PC-3 (cell line): Measurements from ENCODE around the gene ERGIC3. TPM values are rescaled to one million over a fixed set of nuclear protein-coding genes. Genes with fewer than 3 reads are reported as not detected.

Source experiments
- ATAC-seq: fragments of 200-7000 bp; cut with Tn5 transposase; 2 replicates; pipeline ENCODE4 v1.9.1; 2020; ENCODE audit warnings: mild to moderate bottlenecking, moderate library complexity
- BruUV-seq: library from RNA; stranded (reverse); fragments of 400-500 nt; replicated peaks from 2 replicates; lab custom pipeline; 2021; lab: Mats Ljungman, UMichigan
- CTCF ChIA-PET: fragments of 300-600 bp; sonication (Branson Sonifier 250); formaldehyde crosslinking; loops from one replicate; lab custom pipeline; 2022; ENCODE audit warnings: antibody characterized with exemption; lab: Charles Lee
- POLR2A ChIA-PET: fragments of 300-600 bp; sonication (Branson Sonifier 250); formaldehyde crosslinking; loops from one replicate; lab custom pipeline; 2022; ENCODE audit warnings: antibody characterized with exemption; ENCODE audit not compliant: unreplicated experiment; lab: Charles Lee
- DNase-seq: peaks from one replicate; pipeline ENCODE4 v3.0.0-alpha.2; 2015
- H2AFZ ChIP-seq: fragments of 300-600 bp; sonication (generic); 2 replicates; pipeline ENCODE4 v1.6.0; 2016; ENCODE audit warnings: antibody characterized with exemption, low read length
- H3F3A ChIP-seq: fragments of 300-600 bp; sonication (generic); one replicate; pipeline ENCODE4 v1.6.0; 2017; ENCODE audit warnings: antibody characterized with exemption, low read length, control low read depth, mild to moderate bottlenecking; ENCODE audit not compliant: unreplicated experiment
- H3K27ac ChIP-seq: fragments of 300-600 bp; sonication (generic); 2 replicates; pipeline ENCODE4 v1.5.1; 2016; ENCODE audit warnings: mild to moderate bottlenecking, low read length
- H3K27me3 ChIP-seq: fragments of 300-600 bp; sonication (generic); 2 replicates; pipeline ENCODE4 v1.6.1; 2016; ENCODE audit warnings: low read length, mixed read lengths
- H3K36me3 ChIP-seq: fragments of 300-600 bp; sonication (generic); 2 replicates; pipeline ENCODE4 v1.6.1; 2016; ENCODE audit warnings: low read depth, mixed run types, low read length, mixed read lengths
- H3K4me1 ChIP-seq: fragments of 300-600 bp; sonication (generic); 2 replicates; pipeline ENCODE4 v1.5.1; 2016; ENCODE audit warnings: low read length; ENCODE audit not compliant: insufficient read depth
- H3K4me2 ChIP-seq: fragments of 300-600 bp; sonication (generic); 2 replicates; pipeline ENCODE4 v1.6.0; 2016; ENCODE audit warnings: low read length
- H3K4me3 ChIP-seq: fragments of 300-600 bp; sonication (generic); 2 replicates; pipeline ENCODE4 v1.5.1; 2016; ENCODE audit warnings: mild to moderate bottlenecking, low read length, mixed read lengths
- H3K79me2 ChIP-seq: fragments of 300-600 bp; sonication (generic); 2 replicates; pipeline ENCODE4 v1.6.1; 2017; ENCODE audit warnings: low read length, mixed read lengths
- H3K9ac ChIP-seq: fragments of 300-600 bp; sonication (generic); 2 replicates; pipeline ENCODE4 v1.6.0; 2016; ENCODE audit warnings: mild to moderate bottlenecking, low read length
- H3K9me2 ChIP-seq: fragments of 300-600 bp; sonication (generic); replicated peaks from 2 replicates; pipeline ENCODE4 v1.6.1; 2016; ENCODE audit warnings: mixed run types, low read length, mixed read lengths
- H3K9me3 ChIP-seq: fragments of 300-600 bp; sonication (generic); 2 replicates; pipeline ENCODE4 v1.6.1; 2016; ENCODE audit warnings: low read length, mixed read lengths
- H4K20me1 ChIP-seq: fragments of 300-600 bp; sonication (generic); 2 replicates; pipeline ENCODE4 v1.6.1; 2016; ENCODE audit warnings: low read length, mixed read lengths
- CTCF ChIP-seq: fragments of 300-600 bp; sonication (generic); conservative IDR thresholded peaks from 2 replicates; pipeline ENCODE4 v1.5.1; 2017; ENCODE audit warnings: antibody characterized with exemption, low read depth, mild to moderate bottlenecking, low read length
- EZH2 ChIP-seq: fragments of 300-600 bp; sonication (generic); IDR thresholded peaks from one replicate; pipeline ENCODE4 v1.6.1; 2017; ENCODE audit warnings: antibody characterized with exemption, mild to moderate bottlenecking, low read length; ENCODE audit not compliant: unreplicated experiment
- EZH2phosphoT487 ChIP-seq: fragments of 300-600 bp; sonication (generic); IDR thresholded peaks from 2 replicates; pipeline ENCODE4 v1.6.1; 2018; ENCODE audit warnings: mild to moderate bottlenecking, antibody characterized with exemption, low read length, borderline replicate concordance
- intact Hi-C: fragments of 100-400 bp; cut with micrococcal nuclease; formaldehyde crosslinking; loops from 2 replicates; pipeline ENCODE4 v1.9.0; 2023
- total RNA-seq: library from RNA; depleted of rRNA; stranded (reverse); fragments of >200 nt; gene quantifications from 2 replicates; pipeline ENCODE4 v1.2.3, GENCODE V29; 2014

ERGIC3 gene
- total RNA-seq, 1 experiment from 2014 or later = 284 TPM

GRCh38 chr20:35586751-35587425, 45.0 kb downstream of the ERGIC3 start:
- Histone ChIP-seq H3F3A (no peaks in the 10 kb centered on the region), H3K9me3 (no peaks in the 10 kb centered on the region), H3K4me3 (no peak overlapping the region), H3K79me2 (no peaks in the 10 kb centered on the region), H2AFZ (no peak overlapping the region), H3K4me2 (no peak overlapping the region), H3K27ac (no peak overlapping the region), H3K36me3 (no peaks in the 10 kb centered on the region; the same call in 1 of the 2 replicates), H3K4me1 (peaks cover 6% of the 10 kb centered on the region; the same call in 1 of the 2 replicates), H3K9me2 (no peaks in the 10 kb centered on the region), H3K9ac (no peak overlapping the region), H3K27me3 (no peaks in the 10 kb centered on the region), H4K20me1 (no peaks in the 10 kb centered on the region)
- ChIA-PET CTCF (no interaction called here), POLR2A (no interaction called here)
- TF ChIP-seq EZH2phosphoT487 (no peak), CTCF (no peak), EZH2 (no peak)
- ATAC-seq (no peak), DNase-seq (no peak)
- intact Hi-C loops = no loop called here
- BruUV-seq = no TSS peak

- no peaks in the 10 kb centered on the region for H3K9me3 ChIP-seq
- no TSS peak for BruUV-seq
- H3K27me3 ChIP-seq = no peaks in the 10 kb centered on the region
- intact Hi-C loops = no loop called here
- ChIA-PET CTCF (no interaction called here), POLR2A (no interaction called here)
- no peak overlapping the region for H3K9ac ChIP-seq
- no peak overlapping the region for H2AFZ ChIP-seq
- ATAC-seq (no peak), DNase-seq (no peak)
- H3K9me2 ChIP-seq = no peaks in the 10 kb centered on the region
- H3K4me2 ChIP-seq = no peak overlapping the region
- H3K79me2 ChIP-seq = no peaks in the 10 kb centered on the region
- no peaks in the 10 kb centered on the region for H4K20me1 ChIP-seq
- no peak overlapping the region for H3K27ac ChIP-seq
- H3K4me1 ChIP-seq = peaks cover 6% of the 10 kb centered on the region; the same call in 1 of the 2 replicates
- TF ChIP-seq EZH2 = no peak
- TF ChIP-seq EZH2phosphoT487 = no peak
- no peak for TF ChIP-seq CTCF
- no peaks in the 10 kb centered on the region for H3F3A ChIP-seq
- no peak overlapping the region for H3K4me3 ChIP-seq
- H3K36me3 ChIP-seq = no peaks in the 10 kb centered on the region; the same call in none of the 2 replicates
These were observed 45.6 kb downstream of the ERGIC3 start for GRCh38 chr20:35587436-35587835.

- no peaks in the 10 kb centered on the region for H3K27me3 ChIP-seq
- H3K36me3 ChIP-seq = peaks cover 6% of the 10 kb centered on the region
- H3K4me1 ChIP-seq = peaks cover 6% of the 10 kb centered on the region; the same call in 1 of the 2 replicates
- no TSS peak for BruUV-seq
- H4K20me1 ChIP-seq = no peaks in the 10 kb centered on the region
- H3K27ac ChIP-seq = no peak overlapping the region
- H3K4me2 ChIP-seq = no peak overlapping the region
- H3F3A ChIP-seq = no peaks in the 10 kb centered on the region
- no peak for DNase-seq
- no peak for ATAC-seq
- intact Hi-C loops = no loop called here
- no peaks in the 10 kb centered on the region for H3K9me2 ChIP-seq
- H3K9ac ChIP-seq = no peak overlapping the region
- H3K9me3 ChIP-seq = no peaks in the 10 kb centered on the region
- POLR2A ChIA-PET = no interaction called here
- H2AFZ ChIP-seq = no peak overlapping the region
- H3K4me3 ChIP-seq = no peak overlapping the region
- TF ChIP-seq EZH2 = no peak
- TF ChIP-seq EZH2phosphoT487 = no peak
- TF ChIP-seq CTCF = no peak
- CTCF ChIA-PET = no interaction called here
- H3K79me2 ChIP-seq = no peaks in the 10 kb centered on the region
These were observed 46.5 kb downstream of the ERGIC3 start for GRCh38 chr20:35588397-35588796.
